A172 (cell line): Measurements from ENCODE around the gene CD53. TPM values are rescaled to one million over a fixed set of nuclear protein-coding genes. Genes with fewer than 3 reads are reported as not detected.

Experiments
- DNase-seq: peaks from one replicate; pipeline ENCODE4 v3.0.0-alpha.2; 2015; ENCODE audit warnings: low spot score
- total RNA-seq: library from RNA; depleted of rRNA; stranded (reverse); fragments of >200 nt; shearing (Covaris generic); gene quantifications from 2 replicates; pipeline ENCODE4 v1.2.3, GENCODE V29; 2014

The CD53 gene
- total RNA-seq, 1 experiment from 2014 or later = not detected

DNA sequence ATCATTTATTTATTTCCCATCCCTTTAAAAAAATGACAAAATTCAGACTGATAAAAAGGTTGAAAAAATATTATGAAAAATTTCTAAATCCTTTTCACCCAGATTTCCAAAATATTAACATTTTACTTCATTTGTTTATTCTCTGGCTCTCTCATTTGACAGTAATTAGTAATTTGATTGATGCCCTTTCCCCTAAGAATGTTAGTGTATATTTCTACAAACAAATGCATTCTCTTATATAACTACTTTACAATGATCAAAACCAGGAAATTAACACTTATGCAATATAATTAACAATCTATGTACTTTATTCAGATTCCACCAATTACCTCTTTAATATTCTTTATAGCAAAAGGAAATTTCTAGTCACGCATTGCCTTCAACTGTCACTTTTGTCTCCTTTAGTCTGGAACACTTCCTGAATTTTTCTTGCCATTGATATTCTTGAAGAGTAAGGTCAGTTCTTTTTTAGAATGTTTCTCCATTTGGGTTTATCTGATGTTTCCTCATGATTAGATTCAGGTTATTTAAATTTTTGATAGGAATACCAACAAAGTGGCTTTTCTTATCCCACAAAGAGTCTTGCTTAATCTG is 3.9 kb downstream of the CD53 start:
- DNase-seq = no peak

DNA sequence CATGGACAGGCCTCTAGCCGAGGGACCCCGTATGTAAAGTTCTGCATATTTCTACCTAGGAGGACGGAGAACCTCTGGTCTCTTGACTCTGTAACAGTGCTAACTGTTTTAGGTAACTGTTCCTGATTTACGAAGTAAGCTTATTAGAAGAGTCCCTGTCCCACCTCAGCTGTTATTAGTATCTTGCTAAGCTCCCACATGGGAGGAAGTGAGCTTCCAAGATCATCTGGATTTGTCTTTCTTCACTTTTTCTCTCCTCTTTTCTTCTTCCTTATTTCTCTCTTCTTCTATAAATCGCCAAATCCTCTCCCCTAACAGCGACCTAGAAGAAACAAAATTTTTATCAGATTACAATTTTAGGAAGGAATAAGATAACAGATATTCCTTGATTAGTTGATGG is 4.4 kb downstream of the CD53 start:
- DNase-seq = no peak

DNA sequence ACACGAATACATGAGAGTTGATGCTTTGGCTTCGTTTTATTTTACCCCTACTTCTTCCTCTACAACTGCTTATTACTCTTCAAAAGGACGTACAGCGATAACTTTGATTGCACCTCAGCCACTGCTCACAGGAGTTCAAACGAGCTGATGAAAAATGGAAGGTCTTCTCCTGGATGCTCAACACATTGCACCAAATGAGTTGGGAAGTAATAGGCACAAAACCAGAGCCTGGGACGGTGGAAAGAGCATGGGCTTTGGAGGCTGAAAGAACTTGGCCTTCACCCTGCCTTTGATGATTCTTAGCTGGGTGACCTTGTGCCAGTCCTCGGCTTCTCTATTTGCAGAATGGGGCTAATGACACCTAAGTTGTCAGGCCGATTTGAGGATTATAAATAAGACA is 4.8 kb downstream of the CD53 start:
- no peak for DNase-seq

DNA sequence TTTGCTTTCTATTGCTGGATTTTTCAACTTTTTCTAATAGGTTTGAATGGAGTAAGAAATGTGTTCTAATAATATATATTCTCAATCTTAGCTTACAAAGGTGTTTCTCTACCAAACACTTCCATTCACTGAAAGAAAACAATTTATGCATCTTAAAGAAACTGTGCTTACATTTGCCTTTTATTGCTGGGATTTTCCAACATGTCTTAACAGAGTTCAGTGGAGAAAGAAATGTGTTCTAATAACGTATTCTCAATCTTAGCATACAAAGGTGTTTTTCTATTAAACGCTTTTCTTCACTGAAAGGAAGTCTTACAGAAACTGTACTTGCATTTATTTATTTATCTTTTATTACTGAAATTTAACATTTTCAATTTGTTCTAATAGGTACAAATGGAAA is 5.6 kb downstream of the CD53 start:
- DNase-seq = no peak

DNA sequence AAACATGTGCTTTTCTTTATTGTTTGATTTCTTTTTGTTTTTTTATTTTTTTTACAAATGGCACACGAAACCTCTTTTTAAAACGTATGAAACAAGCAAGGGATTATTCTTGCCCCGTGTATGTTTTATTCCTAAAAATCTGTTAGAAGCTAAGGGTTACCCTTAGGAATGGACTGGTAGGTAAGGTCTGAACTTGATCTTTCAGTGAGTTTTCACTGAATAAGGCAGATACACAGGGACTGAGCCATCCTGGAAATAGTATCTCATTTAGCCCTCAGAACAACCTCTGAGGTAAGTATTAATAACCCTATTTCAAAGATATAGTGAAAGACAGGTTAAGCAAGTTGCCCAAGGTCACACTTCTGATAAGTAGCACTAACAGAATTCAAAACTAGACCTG is 6.0 kb downstream of the CD53 start:
- DNase-seq = no peak

DNA sequence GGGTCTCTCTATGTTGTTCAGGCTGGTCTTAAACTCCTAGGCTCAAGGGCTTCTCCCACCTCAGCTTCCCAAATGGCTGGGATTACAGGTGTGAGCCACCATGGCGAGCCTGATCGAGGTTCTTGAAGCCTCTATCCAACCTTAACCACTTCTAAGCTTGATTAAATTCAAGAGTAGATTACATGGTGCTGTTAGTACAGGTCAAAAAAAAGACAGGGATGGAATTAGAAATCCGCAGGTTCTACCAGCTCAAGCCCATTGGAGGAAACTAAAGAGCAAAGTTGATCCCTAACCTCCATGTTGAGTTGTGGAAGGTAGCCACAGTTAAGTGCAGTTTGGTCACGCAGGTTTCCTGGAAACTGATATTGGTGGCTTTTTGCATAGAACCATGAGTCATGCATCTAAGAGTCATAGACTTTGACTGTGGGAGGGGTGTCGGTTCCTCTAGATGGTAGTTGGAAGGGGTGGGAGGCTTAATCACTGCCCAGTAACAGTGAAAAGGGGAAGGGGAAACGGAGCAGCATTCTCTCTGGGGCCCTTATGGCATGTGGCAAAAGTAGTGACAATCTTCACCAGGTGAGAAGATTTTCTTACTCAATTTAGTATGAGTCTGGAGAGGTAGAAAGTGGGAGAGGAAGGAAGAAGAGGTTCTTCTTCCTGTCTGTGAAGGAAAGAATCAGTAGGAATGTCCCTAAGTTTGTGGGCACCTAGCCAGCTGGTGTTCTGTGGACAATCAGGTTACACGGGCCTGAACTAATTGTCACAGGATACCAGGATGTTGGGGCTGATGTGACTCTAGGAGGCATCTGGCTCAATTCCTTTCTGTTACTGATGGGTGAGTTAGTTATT is 7.0 kb downstream of the CD53 start:
- DNase-seq = no peak

DNA sequence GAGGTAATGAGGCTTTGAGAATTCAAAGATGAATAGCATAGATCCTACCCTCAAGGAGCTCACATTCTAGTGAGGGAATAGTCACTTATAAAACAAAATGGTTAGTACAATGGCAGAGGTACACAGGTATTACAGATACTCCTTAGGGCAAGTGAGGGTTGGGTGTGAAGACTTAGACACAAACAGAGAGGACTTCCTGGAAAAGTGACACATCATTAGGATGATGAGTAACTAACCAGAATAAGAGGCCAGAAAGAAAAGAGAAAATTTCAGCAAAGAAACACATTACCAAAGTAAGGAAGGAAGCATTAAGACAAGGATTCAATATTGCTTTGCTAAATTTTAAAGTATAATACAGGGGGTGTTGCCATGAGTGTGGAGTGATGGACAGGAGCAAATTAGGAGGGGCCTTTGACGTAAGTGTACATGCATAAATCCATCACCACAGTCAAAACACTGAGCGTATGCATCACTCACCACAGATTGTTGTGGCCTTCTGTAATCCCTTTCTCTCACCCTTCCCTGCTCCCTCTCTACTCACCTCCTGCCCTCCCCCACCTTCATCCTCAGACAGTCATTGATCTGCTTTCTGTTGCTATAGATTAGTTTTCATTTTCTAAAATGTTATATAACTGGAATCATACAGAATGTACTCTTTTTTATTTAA is 7.9 kb downstream of the CD53 start:
- no peak for DNase-seq

DNA sequence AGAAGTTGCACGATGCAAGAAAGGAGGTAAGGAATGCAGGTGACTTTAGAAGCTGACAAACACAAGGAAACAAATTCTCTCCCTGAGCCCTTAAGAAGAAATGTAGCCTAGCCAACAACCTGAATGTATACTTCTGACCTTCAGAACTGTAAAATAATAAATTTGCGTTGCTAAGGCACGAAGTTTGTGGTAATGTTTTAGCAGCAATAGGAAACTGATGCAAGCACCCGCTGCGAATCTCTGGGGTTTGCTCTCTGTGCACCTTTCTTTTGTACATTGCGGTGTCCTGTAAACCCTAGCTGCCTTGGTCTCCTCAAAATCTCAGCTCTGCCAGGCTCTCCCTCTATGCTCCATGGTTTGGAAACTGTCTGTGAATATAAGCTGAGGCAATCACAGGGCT is 15.1 kb downstream of the CD53 start:
- DNase-seq = no peak

DNA sequence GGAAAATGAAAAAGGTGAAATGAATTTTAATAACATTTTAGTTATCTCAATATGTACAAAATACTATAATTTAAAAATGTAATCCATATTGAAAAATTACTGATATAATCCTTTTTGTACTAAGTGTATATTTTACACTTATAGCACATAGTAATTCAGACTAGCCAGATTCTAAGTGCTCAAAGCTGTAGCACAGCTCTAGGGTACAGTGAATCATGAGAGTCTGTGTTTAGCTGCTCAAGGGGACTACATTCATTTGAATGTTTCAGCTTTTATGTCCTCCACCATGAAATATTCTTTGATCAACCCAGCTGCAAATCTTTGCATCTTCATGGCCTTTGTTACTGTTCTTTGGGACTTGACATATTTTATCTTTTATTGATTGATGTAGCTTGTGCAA is 15.7 kb downstream of the CD53 start:
- no peak for DNase-seq

DNA sequence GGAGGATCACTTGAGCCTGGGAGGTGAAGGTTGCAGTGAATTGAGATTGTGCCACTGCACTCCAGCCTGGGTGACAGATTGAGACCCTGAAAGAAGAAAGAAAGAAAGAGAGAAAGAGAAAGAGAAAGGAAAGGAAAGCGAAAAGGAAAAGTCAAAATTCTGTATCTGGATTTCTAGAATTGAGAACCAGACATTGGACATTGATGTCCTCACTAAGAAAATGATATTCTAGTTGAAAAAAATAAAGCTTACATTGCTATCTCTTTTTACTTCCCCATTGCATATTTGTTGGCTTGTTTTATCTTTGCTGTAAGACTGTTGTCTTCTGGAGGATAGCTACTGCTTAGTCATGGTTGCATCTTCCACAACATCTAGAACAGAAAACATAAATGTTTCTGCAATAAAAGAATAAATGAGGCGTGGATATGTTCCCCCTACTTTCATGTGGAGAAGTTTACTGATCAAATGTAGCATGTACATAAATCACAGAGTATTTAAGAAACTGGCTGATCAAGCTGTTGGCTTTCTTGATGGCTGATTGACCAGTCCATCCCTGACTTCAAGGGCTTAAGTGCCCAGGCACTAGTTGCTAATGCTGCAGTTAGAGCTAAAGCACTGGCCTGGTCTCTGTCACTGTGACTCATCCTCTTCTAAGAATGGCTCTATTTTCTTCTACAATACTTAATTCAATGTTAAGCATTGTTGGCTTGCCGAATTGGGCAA is 17.7 kb downstream of the CD53 start:
- no peak for DNase-seq

DNA sequence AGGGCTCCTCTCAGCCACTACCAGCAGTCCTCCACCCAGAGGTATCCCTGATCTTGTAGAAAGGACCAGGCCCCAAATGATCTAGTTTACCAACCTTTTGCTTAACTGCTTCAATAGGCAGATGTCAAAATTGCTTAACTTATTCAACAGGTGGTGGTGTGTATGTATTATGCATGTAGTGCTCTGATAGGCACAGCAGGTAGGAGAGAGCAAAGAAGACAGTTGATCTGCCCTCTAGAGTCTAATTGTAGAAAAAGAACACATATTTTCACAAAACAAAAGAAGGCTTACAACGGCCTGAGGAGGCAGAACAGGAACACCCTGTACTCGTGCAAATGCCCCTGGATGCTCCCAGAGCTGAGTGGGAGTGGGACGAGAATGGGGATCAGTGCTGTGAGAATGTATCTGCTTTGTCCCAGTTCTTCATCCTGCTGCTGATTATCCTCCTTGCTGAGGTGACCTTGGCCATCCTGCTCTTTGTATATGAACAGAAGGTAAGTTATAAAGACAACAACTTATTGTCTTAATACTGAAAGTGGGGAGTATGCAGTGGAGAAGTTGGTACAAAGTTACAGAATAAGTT is 21.1 kb downstream of the CD53 start:
- no peak for DNase-seq

DNA sequence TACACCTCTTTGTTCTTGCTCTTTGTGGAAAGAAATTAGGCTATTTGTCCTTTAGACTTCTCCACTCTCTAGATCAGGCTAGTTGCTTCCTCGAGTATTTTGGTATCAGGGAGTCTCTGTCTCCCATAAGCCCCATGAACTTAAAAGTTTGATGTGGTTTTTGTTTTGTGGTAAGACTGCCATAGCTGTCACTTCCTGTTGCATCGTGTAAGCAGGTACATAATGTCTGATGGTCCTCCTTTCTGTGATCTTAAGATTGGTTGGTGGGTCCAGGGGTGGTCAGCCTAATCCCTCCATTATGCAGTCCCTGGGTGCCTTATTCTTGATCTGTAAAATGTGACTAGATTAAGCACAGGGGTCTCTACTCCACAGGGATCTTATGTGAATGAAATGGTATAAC is 23.1 kb downstream of the CD53 start:
- no peak for DNase-seq

DNA sequence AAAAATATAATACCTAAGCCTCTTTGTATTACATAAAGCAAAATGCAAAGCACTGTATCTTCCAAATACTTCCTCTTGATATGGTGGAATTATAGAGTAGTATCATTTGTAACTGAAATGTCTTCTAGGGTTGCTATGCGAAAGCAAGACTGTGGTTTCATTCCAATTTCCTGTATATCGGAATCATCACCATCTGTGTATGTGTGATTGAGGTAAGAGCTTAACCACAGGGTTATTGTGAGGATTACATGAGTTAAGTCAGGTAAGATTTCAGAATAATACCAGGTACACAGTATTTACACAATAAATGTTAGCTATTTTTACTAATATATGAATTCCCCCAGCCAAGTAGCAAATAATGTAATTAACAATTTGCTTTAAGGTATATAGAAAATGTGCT is 24.7 kb downstream of the CD53 start:
- DNase-seq = no peak

DNA sequence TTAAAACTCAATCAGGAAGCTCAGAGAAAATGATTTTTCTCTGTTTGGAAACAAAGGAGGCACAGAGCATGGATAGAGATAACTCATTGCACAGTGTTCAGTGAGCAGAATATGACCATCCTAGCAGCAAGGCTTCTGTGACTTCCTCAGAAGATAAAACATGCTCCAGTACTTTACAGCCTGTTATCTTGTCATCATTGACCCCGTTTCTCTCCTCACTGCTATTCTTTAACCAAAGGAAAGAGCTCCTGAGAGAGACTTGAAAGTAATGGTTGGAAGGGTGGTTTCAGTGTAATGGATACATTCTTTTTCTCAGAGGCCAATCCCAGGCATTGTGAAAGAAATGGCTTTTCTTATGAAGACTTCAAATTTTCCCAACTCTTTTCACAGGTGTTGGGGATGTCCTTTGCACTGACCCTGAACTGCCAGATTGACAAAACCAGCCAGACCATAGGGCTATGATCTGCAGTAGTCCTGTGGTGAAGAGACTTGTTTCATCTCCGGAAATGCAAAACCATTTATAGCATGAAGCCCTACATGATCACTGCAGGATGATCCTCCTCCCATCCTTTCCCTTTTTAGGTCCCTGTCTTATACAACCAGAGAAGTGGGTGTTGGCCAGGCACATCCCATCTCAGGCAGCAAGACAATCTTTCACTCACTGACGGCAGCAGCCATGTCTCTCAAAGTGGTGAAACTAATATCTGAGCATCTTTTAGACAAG is 25.9 kb downstream of the CD53 start:
- no peak for DNase-seq

DNA sequence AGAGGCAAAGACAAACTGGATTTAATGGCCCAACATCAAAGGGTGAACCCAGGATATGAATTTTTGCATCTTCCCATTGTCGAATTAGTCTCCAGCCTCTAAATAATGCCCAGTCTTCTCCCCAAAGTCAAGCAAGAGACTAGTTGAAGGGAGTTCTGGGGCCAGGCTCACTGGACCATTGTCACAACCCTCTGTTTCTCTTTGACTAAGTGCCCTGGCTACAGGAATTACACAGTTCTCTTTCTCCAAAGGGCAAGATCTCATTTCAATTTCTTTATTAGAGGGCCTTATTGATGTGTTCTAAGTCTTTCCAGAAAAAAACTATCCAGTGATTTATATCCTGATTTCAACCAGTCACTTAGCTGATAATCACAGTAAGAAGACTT is 26.5 kb downstream of the CD53 start:
- DNase-seq = no peak

DNA sequence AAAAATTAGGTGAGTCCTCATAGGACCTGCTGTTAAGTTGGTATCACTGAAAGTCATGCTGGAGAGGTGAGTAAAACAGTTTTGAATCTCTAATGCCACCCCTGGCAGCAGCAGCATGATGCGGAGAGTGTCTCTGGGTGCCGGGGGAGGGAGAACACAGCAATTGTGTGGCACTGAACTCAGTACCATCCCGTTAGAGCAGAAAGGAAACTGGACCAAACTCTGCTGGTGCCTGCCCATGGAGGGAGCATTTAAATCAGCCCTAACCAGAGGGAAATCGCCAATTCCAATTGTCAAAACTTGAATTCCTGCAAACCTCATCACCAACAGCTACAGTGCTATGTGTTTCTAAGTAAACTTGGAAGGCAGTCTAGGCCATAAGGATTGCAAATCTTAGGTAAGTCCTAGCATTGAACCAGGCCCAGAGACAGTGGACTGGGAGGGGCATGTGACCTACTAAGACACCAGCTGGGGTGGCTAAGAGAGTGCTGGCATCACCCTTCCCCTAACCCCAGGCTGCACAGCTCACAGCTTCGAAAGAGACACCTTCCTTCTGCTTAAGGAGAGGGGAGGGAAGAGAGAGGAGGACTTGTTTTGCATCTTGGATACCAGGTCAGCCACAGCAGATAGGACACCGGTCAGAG is 30.0 kb downstream of the CD53 start:
- DNase-seq = no peak

DNA sequence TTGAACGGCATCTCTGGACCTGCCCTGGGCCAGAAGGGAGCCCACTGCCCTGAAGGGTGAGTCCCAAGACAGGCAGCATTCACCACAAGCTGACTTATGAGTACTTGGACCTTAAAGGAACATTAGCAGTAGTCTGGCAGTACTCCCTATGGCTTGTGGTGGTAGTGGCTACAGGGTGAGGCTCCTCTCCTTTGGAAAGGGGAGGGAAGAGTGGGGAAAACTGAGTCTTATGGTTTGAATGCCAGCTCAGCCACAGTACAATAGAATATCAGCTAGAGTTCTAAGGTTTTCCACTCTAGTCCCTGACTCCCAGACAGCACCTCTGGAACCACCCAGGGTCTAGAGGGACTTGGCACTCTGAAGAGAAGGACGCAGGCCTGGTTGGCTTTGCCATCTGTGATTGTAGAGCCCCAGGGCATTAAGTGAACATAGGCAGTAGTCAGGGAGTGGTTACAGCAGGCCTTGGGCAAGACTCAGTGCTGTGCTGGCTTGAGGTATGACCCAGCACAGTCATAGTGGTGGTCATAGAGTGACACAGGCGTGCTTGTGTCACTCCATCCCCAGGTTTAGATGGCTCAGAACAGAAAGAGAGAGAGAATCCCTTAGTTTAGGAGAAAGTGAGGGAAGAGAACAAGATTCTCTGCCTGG is 31.0 kb downstream of the CD53 start:
- no peak for DNase-seq

DNA sequence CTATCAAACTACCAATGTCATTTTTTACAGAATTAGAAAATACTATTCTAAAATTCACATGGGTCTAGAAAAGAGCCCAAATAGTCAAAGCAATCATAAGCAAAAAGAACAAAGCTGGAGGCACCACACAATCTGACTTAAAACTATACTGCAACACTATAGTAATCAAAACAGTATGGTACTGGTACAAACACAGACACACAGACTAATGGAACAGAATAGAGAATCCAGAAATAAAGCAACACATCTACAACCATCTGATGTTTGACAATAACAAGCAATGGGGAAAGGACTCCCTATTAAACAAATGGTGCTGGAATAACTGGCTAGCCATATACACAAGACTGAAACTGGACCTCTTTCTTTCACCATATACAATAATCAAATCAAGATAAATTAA is 39.8 kb downstream of the CD53 start:
- DNase-seq = no peak

DNA sequence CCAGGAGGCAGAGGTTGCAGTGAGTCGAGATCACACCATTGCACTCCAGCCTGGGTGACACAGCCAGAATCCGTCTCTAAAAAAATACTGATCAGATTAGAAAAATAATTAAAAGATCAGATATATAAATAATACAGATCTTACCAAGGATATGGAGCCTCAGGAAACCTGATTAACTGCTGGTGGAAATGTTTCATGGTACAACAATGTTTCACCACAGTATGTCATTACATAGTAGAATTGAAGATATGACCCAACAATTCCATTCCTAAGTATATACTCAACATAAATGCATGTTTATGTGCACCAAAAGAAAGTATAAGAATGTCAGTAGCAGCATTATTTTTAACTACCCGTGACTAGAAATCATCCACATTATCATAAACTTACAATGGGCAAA is 41.7 kb downstream of the CD53 start:
- no peak for DNase-seq

DNA sequence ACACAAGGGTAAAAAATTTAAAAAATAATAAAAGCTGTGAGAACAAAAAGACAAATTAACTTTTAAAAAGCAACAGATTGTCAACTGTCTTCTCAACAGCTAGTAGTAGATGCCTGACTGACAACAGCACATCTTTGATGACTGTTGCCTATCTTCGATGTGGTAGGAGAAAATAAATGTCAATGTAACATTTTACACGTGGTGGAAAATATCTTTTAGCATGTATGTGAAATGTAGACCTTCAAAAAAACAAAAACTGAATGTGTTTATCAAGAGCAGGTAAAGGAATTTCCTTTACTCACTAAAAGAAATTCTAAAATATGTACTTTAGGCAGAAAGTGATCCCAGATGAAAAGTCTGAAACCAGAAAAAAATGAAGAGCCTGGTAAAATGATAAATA is 42.9 kb downstream of the CD53 start:
- DNase-seq = no peak
